ENCODE data around the gene KCTD19. TPM values are rescaled to one million over a fixed set of nuclear protein-coding genes. Genes with fewer than 3 reads are reported as not detected.

The KCTD19 gene
- polyA plus RNA-seq, 1 experiment = 0.25 TPM

GRCh38 chr16:67270931-67271338 is 55.6 kb downstream of the KCTD19 start:
- no peaks in the 10 kb centered on the region for H3K27me3 ChIP-seq (ENCODE audit: control insufficient read depth, insufficient read depth, low read length)
- H3K4me3 ChIP-seq (ENCODE audit: low read depth, low read length) = no peak overlapping the region
- no peak for TF ChIP-seq CTCF (IDR thresholded peaks at IDR 0.05; ENCODE audit: low read depth, low read length)
- no peaks in the 10 kb centered on the region; the same call in 1 of the 2 replicates for H3K9me3 ChIP-seq (ENCODE audit: control insufficient read depth, insufficient read depth, low read length)
- no peak overlapping the region for H3K27ac ChIP-seq (ENCODE audit: low read depth, low read length)
- DNase-seq (ENCODE audit: low read depth, low spot score) = no peak
- CTCF ChIA-PET = interaction anchor here (1.7 kb wide), 1 partner anchor 10 kb away, joined by 6 read pairs; no protein-coding TSS in a partner anchor
- POLR2A ChIA-PET = interaction anchor here (0.5 to 1.6 kb wide), 4 partner anchors 23 to 520 kb away, joined by 3 to 6 read pairs (median 4); partner anchors contain the start of genes DYNC1LI2 and FHOD1

GRCh38 chr16:67269766-67270165 is 56.8 kb downstream of the KCTD19 start:
- Histone ChIP-seq H3K27ac (ENCODE audit: low read depth, low read length) (no peak overlapping the region), H3K9me3 (ENCODE audit: control insufficient read depth, insufficient read depth, low read length) (no peaks in the 10 kb centered on the region; the same call in 1 of the 2 replicates), H3K4me3 (ENCODE audit: low read depth, low read length) (no peak overlapping the region), H3K27me3 (ENCODE audit: control insufficient read depth, insufficient read depth, low read length) (no peaks in the 10 kb centered on the region)
- no peak for TF ChIP-seq CTCF (IDR thresholded peaks at IDR 0.05; ENCODE audit: low read depth, low read length)
- CTCF ChIA-PET = interaction anchor here (1.7 kb wide), 1 partner anchor 9 kb away, joined by 6 read pairs; no protein-coding TSS in a partner anchor
- no peak for DNase-seq (ENCODE audit: low read depth, low spot score)
- POLR2A ChIA-PET = interaction anchor here (0.6 to 1.6 kb wide), 2 partner anchors 22 to 621 kb away, joined by 3 to 4 read pairs; partner anchors contain the start of gene FHOD1

GRCh38 chr16:67268136-67268579 is 58.4 kb downstream of the KCTD19 start:
- peak; percentile 42 for DNase-seq (ENCODE audit: low read depth, low spot score)
- Histone ChIP-seq H3K9me3 (ENCODE audit: control insufficient read depth, insufficient read depth, low read length) (no peaks in the 10 kb centered on the region; the same call in 1 of the 2 replicates), H3K4me3 (ENCODE audit: low read depth, low read length) (no peak overlapping the region), H3K27me3 (ENCODE audit: control insufficient read depth, insufficient read depth, low read length) (no peaks in the 10 kb centered on the region), H3K27ac (ENCODE audit: low read depth, low read length) (no peak overlapping the region)
- POLR2A ChIA-PET = interaction anchor here (0.6 to 1.4 kb wide), 5 partner anchors 9 to 70 kb away, joined by 4 to 6 read pairs (median 5); no protein-coding TSS in a partner anchor
- CTCF ChIA-PET = interaction anchor here (0.7 to 1.4 kb wide), 3 partner anchors 18 to 213 kb away, joined by 4 to 5 read pairs (median 4); partner anchors contain the start of gene ATP6V0D1
- TF ChIP-seq CTCF (IDR thresholded peaks at IDR 0.05; ENCODE audit: low read depth, low read length) = no peak

- no peaks in the 10 kb centered on the region for H3K27me3 ChIP-seq (ENCODE audit: control insufficient read depth, insufficient read depth, low read length)
- H3K9me3 ChIP-seq (ENCODE audit: control insufficient read depth, insufficient read depth, low read length) = no peaks in the 10 kb centered on the region; the same call in 1 of the 2 replicates
- no peak for TF ChIP-seq CTCF (IDR thresholded peaks at IDR 0.05; ENCODE audit: low read depth, low read length)
- no peak for DNase-seq (ENCODE audit: low read depth, low spot score)
- H3K27ac ChIP-seq (ENCODE audit: low read depth, low read length) = no peak overlapping the region
- H3K4me3 ChIP-seq (ENCODE audit: low read depth, low read length) = no peak overlapping the region
- POLR2A ChIA-PET = interaction anchor here (0.6 to 1.7 kb wide), 3 partner anchors 11 to 228 kb away, joined by 3 to 8 read pairs (median 3); no protein-coding TSS in a partner anchor
- CTCF ChIA-PET = interaction anchor here (1.9 kb wide), 1 partner anchor 162 kb away, joined by 10 read pairs; no protein-coding TSS in a partner anchor
These were observed 60.7 kb downstream of the KCTD19 start for GRCh38 chr16:67265834-67266233.

- no peak for TF ChIP-seq CTCF (IDR thresholded peaks at IDR 0.05; ENCODE audit: low read depth, low read length)
- Histone ChIP-seq H3K4me3 (ENCODE audit: low read depth, low read length) (no peak overlapping the region), H3K27me3 (ENCODE audit: control insufficient read depth, insufficient read depth, low read length) (no peaks in the 10 kb centered on the region), H3K9me3 (ENCODE audit: control insufficient read depth, insufficient read depth, low read length) (no peaks in the 10 kb centered on the region), H3K27ac (ENCODE audit: low read depth, low read length) (no peak overlapping the region)
- ChIA-PET POLR2A (interaction anchor here (1.1 kb wide), 1 partner anchor 47 kb away, joined by 3 read pairs; no protein-coding TSS in a partner anchor), CTCF (interaction anchor here (0.5 to 1.9 kb wide), 2 partner anchors 55 to 163 kb away, joined by 4 to 10 read pairs; no protein-coding TSS in a partner anchor)
- no peak for DNase-seq (ENCODE audit: low read depth, low spot score)
These were observed 61.7 kb downstream of the KCTD19 start for GRCh38 chr16:67264866-67265265.

Data from AG04450 (cell line).